Cardiac muscle cell (in vitro differentiated cells and primary cell): Measurements from ENCODE around the gene ATG9B. TPM values are rescaled to one million over a fixed set of nuclear protein-coding genes. Genes with fewer than 3 reads are reported as not detected.

Experiments used
- DNase-seq, 2 donors: peaks; one replicate each; pipeline versions ENCODE4 v3.0.0 to v3.0.0-alpha.2; 2010 to 2017; ENCODE audit warnings: low read depth in 1 of 2, low spot score in 1 of 2
- H3K27ac ChIP-seq: fragments of 200-600 bp; sonication (generic); 2 replicates; pipeline ENCODE4 v1.5.1; 2016
- H3K27me3 ChIP-seq: fragments of 200-600 bp; sonication (generic); 2 replicates; pipeline ENCODE4 v1.6.0; 2016; ENCODE audit warnings: control low read depth
- H3K36me3 ChIP-seq: fragments of 200-600 bp; sonication (generic); 2 replicates; pipeline ENCODE4 v1.5.1; 2016; ENCODE audit warnings: control low read depth
- H3K4me1 ChIP-seq: fragments of 200-600 bp; sonication (generic); 2 replicates; pipeline ENCODE4 v1.8.1; 2017; ENCODE audit warnings: low read depth, mild to moderate bottlenecking, mixed run types
- H3K4me3 ChIP-seq: fragments of 200-600 bp; sonication (generic); 2 replicates; pipeline ENCODE4 v1.5.1; 2016; ENCODE audit warnings: mild to moderate bottlenecking
- H3K9me3 ChIP-seq: fragments of 200-600 bp; sonication (generic); 2 replicates; pipeline ENCODE4 v1.5.1; 2017; ENCODE audit warnings: low read depth, mild to moderate bottlenecking, control low read depth
- polyA plus RNA-seq: library from polyadenylated mRNA; unstranded; fragments of >200 nt; fragmentation: Nextera tagmentation; extraction: Ambion mirVana; gene quantifications from 2 replicates; pipeline ENCODE4 v1.2.1, GENCODE V29; 2016
- total RNA-seq: library from RNA; depleted of rRNA; stranded (reverse); fragments of >200 nt; gene quantifications from 2 replicates; pipeline ENCODE4 v1.2.3, GENCODE V29; 2016
- TF ChIP-seq, protein P1 (sequence below): IDR thresholded peaks from 2 replicates; pipeline ENCODE4 v1.5.1; 2012; ENCODE audit warnings: low read depth, mild to moderate bottlenecking, low read length

ATG9B gene
- total and polyA plus RNA-seq, 2 experiments from 2014 or later: 8.4 to 13.0 TPM

DNA sequence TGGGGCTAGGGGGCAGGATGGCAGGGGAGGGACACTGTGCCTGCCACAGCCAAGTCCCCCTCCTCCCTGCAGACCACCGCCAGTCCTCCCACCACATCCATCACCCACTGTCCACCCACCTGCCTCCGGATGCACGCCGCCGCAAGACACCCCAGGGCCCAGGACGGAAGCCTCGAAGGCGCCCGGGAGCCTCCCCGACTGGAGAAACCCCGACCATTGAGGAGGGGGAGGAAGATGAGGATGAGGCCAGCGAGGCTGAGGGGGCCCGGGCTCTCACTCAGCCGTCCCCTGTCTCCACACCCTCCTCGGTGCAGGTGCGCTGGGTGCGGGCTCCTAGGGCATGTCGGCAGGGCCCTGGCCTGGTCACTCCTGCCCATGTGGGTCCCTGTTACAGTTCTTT, 40.2 kb upstream of the ATG9B start:
- TF ChIP-seq, protein P1, sequence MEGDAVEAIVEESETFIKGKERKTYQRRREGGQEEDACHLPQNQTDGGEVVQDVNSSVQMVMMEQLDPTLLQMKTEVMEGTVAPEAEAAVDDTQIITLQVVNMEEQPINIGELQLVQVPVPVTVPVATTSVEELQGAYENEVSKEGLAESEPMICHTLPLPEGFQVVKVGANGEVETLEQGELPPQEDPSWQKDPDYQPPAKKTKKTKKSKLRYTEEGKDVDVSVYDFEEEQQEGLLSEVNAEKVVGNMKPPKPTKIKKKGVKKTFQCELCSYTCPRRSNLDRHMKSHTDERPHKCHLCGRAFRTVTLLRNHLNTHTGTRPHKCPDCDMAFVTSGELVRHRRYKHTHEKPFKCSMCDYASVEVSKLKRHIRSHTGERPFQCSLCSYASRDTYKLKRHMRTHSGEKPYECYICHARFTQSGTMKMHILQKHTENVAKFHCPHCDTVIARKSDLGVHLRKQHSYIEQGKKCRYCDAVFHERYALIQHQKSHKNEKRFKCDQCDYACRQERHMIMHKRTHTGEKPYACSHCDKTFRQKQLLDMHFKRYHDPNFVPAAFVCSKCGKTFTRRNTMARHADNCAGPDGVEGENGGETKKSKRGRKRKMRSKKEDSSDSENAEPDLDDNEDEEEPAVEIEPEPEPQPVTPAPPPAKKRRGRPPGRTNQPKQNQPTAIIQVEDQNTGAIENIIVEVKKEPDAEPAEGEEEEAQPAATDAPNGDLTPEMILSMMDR: no peak
- Histone ChIP-seq H3K36me3 (peaks cover 40% of the 10 kb centered on the region), H3K4me1 (peaks cover 16% of the 10 kb centered on the region), H3K4me3 (no peak overlapping the region), H3K27ac (no peak overlapping the region), H3K9me3 (no peaks in the 10 kb centered on the region), H3K27me3 (no peaks in the 10 kb centered on the region)
- no peak for DNase-seq

DNA sequence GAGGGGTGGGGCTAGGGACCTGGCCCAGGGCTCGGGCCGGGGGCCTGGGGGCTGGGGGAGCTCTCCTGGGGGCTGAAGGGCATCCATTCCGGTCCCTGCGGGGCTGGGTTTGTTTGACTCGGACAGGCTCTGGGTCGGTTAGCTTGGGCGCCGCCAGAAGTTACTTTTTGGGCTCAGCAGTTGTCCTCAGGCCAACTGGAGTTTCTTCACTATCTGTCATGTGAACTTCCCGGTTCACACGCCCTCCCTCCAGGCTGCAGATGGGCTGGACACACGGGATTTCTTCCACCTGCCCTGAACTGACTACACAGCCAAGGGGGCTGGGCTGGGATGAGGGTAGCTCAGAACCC, 38.9 kb upstream of the ATG9B start:
- H3K27ac ChIP-seq: peak overlapping the region; percentile 76
- peak overlapping the region; percentile 11 for H3K4me3 ChIP-seq
- H3K27me3 ChIP-seq: no peaks in the 10 kb centered on the region
- peaks cover 25% of the 10 kb centered on the region for H3K4me1 ChIP-seq
- peaks cover 31% of the 10 kb centered on the region for H3K36me3 ChIP-seq
- TF ChIP-seq, protein P1: no peak
- H3K9me3 ChIP-seq: no peaks in the 10 kb centered on the region
- peak in 1 of 2 donors; percentile 69 for DNase-seq

DNA sequence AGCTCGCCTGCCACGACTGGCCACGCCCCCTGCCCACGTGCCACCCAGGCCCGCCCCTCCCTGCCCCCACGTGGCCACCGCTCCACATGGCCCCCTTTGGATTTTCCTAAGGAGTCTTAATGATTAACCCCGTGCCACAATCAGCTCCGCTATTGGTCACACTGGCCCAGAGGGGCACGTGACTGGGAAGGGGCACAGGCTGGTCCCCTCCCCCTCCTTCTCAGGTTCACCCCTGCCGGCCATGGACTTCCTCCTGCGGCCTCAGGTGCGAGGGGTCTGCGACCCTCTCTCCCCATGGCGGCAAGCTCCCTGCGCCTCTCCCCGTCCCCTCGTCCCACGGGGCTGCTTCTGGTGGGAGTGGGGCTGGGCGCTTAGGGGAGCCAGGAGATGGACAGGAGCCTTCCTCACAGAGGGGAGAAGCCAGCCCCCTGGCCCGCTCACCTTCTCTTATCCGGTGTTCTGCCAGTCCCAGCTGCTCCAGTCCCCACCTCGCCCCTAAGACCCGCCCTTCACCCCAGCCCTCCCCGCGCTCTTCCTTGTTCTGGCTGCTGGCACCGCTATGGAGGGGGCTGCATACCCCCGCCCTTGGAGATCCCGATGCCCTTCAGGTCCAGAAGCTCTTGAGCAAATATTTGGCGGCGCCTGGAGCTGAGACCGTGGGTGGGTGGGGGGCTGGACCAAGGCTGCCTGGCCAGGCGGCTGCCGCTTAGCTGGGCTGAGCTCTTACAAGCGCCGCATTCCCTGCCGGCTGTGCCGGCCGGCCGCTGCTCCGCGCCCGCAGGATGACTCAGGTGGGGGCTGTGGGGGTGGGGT, 38.3 kb upstream of the ATG9B start:
- DNase-seq: peak; percentile 72 to 93
- Histone ChIP-seq H3K9me3 (no peaks in the 10 kb centered on the region), H3K4me3 (peak overlapping the region; percentile 11), H3K36me3 (peaks cover 25% of the 10 kb centered on the region), H3K27ac (peak overlapping the region; percentile 76), H3K27me3 (no peaks in the 10 kb centered on the region), H3K4me1 (peaks cover 25% of the 10 kb centered on the region)
- TF ChIP-seq, protein P1: no peak

DNA sequence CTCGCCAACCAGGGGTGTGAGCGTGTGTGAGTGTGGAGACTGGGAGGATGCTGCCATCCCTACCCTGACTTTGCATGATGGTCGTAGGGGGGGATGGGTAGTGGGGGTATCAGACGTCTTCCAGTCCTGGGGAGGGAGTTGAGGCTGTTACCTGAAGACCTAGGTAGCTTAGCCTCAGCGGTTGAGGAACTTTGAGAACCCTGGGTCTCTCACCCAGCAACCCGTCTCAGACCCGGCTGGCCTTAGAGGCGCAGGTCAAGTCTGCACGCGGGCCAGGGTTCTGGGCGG, 37.8 kb upstream of the ATG9B start:
- H3K27me3 ChIP-seq: no peaks in the 10 kb centered on the region
- peaks cover 20% of the 10 kb centered on the region for H3K36me3 ChIP-seq
- peaks cover 27% of the 10 kb centered on the region for H3K4me1 ChIP-seq
- no peaks in the 10 kb centered on the region for H3K9me3 ChIP-seq
- TF ChIP-seq, protein P1: no peak
- H3K27ac ChIP-seq: peak overlapping the region; percentile 34
- peak overlapping the region; percentile 12 for H3K4me3 ChIP-seq
- DNase-seq: no peak

DNA sequence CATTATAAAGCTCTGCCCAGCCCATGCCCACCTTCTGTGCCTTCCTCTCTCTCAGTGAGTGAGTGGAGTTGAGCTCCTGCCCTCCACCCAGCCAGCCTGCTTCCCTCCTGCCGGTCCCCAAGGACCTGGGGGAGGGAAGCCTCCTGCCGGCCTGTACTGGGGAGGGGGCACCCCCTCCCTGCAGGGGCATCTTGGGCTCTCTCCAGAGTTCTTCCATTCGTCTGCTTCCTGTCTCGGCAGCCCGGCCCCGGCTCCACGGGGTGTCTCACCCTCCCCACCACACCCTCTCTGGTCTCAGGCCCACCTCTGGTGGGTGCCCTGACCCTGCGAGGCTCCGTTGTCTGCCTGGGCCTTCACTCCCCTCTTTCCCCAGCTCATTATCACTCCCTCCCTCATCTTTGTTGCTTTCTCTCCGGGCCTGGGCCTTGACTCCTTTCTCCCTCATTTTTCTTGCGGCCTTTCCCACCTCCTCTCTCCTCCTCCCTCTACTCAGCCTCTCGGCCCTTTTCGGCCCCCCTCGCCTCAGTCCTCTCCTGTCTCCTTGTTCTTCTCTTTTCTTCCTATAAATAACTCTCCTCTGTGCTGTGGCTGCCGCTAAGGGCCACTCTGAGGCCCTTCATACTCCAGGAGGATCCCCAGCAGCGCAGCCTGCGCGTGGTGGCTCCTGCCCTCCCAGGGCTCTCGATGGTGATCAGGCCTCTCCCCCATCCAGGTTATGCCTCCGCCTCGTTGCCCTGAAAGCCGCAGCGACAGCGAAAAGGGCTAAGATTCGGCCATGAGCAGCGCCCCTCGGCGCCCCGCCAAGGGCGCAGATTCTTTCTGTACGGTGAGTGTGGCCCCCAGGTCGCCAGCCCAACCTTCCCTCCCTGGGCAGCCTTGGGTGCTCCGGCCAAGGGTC, 37.2 kb upstream of the ATG9B start:
- peak in 1 of 2 donors; percentile 30 for DNase-seq
- H3K27ac ChIP-seq: peak overlapping the region; percentile 34
- TF ChIP-seq, protein P1: no peak
- peaks cover 31% of the 10 kb centered on the region for H3K4me1 ChIP-seq
- H3K4me3 ChIP-seq: peak overlapping the region; percentile 12
- no peaks in the 10 kb centered on the region for H3K9me3 ChIP-seq
- peaks cover 14% of the 10 kb centered on the region for H3K36me3 ChIP-seq
- no peaks in the 10 kb centered on the region for H3K27me3 ChIP-seq
